Hypothalamus (tissue), 51 donors: ENCODE results near the gene GOLT1A.
"Not testable (repeated sequence)": the region's sequence is repeated elsewhere in the genome, so short reads cannot be mapped to it uniquely, and the experiment has no call there.

ENCODE experiments used
- DNase-seq, 51 donors: peaks; one replicate each; lab custom pipeline; 2025; lab: John Stamatoyannopoulos, UW

GOLT1A gene

DNA sequence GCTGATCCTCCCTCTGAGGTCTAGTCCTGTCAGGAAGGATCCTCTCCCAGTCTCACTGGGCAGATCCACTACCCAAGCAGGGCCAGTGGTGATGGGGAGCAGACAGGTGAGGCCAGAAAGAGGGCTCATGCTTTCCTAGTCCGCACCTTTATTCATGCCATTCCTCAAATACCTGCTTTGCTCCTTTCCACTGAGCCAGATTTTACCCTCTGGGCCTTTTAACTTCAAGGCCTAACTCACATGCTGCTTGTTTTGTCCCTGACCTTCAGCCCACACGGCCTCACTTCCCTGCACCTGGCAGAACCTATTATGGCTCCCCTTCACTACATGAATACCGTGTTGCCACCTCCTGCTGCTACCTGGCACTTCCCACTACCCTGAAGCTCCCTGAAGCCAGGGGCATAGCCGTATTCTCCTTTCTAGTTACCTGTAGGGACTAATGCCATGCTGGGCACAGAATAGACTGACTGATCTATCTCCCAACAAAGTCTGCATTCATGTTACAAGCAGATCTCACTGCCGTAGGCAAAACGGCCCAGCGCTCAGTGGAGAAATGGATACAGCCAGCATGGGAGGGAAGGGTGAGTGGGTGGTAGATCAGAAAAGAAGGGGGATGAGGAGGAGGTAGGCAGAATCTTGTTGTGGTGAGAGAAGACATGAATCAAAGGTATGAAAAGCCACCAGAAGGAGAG, 36.1 kb upstream of the GOLT1A start:
- peak in 1 of 51 donors; percentile 15 for DNase-seq

DNA sequence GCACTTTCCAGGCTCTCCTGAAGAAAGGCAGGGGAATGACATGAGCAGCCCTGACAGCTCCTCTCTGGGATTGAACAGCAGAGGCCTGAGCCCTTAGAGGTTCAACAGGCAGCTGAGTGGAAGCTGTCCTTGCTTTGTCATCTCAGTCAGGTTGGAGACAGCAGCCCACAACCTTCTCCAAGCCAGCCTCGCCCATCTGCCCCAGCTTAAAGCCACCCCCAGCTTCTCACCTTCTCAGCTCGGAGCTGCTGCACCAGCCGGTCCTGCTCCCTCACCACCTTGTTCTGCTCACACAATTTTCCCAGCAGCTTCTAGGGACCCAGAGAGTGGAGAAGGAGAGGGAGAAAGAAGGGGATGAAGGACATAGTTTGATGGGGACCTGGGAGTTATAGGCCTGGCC, 35.2 kb upstream of the GOLT1A start:
- no peak for DNase-seq

DNA sequence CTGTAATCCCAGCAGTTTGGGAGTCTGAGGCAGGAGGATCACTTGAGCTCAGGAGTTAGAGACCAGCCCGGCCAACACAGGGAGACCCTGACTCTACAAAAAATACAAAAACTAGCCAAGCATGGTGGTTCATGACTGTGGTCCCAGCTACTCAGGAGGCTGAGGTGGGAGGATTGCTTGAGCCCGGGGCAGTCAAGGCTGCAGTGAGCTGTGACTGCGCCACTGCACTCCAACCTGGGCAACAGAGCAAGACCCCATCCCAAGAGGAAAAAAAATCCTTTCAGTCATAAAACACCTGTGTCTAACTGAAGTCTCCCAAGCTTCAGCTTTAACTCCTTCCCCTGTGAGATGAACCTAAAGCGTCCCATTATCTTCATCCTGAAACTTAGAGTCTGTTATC, 33.1 kb upstream of the GOLT1A start:
- no peak for DNase-seq

DNA sequence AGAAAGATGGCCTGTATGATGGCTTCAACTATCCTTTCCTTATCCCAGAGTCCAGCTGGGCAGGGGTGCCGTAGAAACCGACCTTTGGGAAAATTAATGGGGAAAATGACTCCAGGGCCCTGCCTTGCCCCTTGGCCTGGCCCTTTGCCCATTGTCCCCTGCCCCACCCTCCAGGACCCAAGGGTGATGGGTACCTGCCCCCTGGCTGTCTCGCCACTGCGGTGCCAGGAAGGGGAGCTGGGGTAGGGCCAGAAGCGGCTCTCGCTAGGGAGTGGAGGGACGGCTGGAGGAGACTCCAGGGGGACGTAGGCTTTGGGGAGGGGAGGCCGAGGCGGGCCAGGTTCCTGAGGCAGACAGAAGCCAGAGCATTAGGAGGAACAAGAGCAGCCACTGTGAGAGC, 29.1 kb upstream of the GOLT1A start:
- DNase-seq: no peak

DNA sequence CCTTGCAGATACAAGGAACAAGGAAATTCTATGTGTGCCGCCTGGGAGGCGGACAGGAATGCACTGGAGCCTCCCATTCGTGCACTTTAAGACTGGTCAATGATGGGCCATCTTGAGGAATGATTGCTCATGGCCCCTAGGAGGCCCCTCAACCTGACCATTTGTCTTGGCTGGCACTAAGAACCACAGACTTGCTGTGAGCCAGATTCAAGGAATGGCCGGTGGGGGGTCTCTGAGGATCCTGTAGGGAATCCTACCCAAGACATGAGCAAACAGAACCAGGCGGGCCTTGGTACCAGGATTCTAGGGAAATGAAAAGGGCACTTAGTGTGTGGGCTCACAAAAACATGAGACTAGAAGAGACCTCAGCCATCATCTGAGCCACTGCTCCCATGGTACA, 28.1 kb upstream of the GOLT1A start:
- DNase-seq: no peak

DNA sequence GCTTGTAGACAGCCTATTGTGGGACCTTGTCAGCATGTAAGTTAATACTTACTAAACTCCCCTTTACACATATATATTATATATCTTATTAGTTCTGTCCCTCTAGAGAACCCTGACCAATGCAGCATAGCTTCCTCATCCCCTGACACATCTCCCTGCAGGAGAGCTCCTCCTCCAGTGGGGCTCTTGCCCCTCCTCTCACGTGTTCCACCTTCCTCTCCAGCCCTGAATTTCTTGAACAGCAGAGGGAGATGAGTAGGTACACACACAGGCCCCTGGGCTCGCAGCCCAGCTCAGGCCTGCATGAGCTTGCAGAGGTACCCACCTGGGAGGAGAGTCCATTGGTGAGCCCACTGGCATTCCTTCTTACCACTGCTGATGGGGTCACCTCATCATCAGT, 27.3 kb upstream of the GOLT1A start:
- DNase-seq: no peak

DNA sequence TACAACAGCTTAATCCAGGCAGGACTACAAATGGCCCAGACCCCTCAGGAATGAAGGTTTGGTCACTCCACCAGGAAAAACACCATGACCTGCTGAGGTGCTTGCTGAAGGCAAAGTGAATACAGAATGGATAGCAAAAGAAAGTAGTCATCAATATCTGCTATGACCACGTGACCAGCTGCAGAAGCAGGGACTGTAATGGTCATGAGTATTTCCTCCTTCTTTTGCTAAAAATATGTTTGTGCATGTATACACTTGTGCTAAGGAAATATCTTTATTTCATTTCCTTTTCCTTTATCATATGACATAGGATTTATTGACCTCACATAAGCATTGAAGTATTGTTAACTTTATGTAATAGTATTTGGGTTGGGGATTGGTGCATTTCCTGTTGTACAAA, 26.4 kb upstream of the GOLT1A start:
- no peak for DNase-seq

DNA sequence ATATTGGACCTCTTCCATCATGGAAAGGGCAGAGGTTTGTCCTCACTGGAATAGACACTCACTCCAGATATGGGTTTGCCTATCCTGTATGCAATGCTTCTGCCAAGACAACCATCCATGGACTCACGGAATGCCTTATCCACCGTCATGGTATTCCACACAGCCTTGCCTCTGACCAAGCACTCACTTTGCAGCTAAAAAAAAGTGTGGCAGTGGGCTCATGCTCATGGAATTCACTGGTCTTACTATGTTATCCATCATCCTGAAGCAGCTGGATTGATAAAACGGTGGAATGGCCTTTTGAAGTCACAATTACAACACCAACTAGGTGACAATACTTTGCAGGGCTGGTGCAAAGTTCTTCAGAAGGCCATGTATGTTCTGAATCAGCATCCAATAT, 25.6 kb upstream of the GOLT1A start:
- not testable (repeated sequence) for DNase-seq

DNA sequence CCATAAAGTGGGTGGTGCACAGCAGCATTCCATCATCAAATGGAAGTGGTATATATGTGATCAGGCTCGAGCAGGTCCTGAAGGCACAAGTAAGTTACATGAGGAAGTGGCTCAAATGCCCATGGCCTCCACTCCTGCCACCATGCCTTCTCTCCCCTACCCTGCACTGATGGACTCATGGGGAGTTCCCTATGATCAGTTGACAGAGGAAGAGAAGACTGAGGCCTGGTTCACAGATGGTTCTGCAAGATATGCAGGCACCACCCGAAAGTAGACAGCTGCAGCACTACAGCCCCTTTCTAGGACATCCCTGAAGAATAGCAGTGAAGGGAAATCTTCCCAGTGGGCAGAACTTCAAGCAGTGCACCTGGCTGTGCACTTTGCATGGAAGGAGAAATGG, 24.7 kb upstream of the GOLT1A start:
- not testable (repeated sequence) for DNase-seq

DNA sequence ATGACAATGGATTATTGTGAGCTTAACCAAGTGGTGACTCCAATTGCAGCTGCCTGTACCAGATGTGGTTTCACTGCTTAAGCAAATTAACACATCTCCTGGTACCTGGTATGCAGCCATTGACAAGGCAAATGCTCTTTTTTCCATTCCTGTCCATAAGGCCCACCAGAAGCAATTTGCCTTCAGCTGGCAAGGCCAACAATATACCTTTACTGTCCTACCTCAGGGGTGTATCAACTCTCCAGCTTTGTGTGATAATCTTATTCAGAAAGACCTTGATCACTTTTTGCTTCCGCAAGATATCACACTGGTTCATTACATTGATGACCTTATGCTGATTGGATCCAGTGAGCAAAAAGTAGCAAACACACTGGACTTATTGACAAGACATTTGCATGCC, 23.7 kb upstream of the GOLT1A start:
- DNase-seq: not testable (repeated sequence)

DNA sequence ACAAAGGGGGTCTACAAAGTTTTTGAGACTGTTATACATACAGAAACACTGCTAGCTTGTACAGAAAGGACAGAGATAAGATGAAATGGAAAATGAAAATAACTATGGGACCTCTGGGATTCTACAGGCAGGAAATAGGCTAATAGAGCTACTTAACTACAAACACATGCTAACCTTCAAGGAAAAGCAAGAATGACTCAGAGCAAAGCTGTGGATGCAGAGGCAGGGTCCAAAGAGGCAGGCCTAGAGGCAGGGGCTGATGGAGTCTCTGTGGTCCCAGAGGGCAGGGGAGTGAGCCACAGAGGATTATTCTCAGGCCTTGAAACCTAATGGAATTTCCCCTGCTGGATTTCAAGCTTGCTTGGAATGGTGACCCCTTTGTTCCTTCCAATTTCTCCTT, 18.7 kb upstream of the GOLT1A start:
- no peak for DNase-seq

DNA sequence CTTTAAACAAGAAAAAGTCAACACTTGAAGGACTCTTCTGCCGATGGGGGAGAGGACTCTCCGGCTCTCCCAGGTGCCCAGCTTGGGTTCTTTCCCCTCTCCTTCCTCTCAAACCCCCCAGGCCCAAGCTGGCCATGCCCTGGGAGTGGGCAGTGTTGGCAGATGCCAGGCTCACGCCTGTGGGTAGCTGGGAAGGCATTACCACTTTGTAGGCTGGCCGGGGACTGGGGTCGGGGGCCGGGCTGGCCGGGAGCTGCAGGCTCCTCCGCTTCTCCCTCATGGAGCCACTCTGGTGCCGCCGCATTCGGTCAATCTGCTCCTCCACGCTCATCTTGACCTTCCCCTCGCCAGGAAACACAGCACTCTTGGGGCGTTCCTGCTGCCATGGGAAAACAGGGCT, 16.4 kb upstream of the GOLT1A start:
- DNase-seq: no peak

DNA sequence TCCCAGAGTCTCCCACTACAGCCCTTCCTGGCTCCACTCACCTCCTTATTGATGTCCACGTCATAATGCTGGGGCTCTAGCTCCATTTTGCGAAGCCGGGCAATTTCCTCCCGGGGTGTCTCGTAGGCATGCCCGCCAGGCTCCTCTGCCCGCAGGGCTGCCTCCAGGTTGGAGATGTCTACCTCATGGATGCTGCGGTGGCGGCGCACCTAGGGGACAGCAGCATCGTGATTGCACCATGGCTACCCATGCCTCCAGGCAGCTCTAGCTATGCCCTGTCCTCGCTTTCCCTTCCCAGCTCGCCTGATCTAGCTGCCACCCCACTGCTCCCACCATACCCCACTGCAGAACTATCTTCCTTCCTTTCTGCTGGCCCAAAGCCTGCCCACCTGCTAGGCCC, 15.1 kb upstream of the GOLT1A start:
- no peak for DNase-seq

DNA sequence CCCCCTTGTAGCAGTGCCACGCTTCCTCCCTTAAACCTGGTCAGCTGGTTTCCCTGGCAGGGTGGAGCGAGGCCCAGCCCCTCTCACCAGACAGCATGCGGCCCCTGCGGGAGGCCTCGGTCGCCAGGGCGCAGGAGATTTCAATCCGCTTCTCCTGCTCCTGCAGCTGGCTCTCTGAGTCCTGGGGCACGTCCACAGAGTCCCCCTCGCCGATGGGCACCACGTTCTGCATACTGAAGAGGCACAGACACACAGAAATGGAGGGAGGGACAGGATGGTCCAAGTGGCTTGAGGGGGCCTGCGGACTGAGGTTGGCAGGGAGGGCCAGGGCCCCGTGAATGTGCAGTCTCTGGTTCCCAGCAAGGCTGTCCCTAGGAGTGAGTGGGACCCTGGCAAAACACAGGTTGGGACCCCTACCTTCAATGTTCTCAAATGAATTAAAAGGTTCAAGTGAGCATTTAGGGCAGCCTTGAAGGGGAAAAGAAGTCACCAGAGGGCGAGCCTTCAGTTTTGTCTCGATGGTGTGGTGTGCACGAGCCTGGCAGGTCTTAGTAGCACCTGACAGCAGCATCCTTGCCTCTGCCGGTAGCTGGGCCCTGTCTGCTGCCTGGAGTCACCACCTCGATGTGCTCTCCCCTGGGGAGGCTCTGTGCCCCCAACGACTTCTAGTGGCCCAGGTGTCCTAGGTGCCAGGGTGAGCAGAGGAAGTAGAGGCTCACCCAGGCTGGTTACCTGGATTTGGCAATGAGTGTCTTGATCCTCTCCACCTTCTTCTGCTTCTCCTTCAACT, 14.4 kb upstream of the GOLT1A start:
- DNase-seq: no peak

DNA sequence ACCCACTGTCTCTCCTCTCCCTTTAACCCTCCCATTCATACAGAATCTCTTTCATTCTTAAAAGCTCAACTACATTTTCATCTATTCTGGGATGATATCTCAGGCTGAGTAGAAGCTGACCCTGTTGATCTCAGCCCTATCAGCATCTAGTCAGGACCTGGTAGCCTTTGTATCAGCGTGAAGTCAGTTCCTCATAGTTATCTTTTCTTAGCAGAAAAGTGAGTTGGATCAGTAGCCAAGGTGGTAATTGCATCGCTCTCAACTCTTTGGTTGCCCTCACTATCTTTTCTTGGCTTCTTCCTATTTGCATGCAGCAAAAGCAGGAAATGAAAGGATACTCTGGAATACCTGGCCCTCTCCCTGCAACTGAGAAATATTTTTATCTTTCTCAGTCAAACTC, 13.6 kb upstream of the GOLT1A start:
- DNase-seq: no peak

DNA sequence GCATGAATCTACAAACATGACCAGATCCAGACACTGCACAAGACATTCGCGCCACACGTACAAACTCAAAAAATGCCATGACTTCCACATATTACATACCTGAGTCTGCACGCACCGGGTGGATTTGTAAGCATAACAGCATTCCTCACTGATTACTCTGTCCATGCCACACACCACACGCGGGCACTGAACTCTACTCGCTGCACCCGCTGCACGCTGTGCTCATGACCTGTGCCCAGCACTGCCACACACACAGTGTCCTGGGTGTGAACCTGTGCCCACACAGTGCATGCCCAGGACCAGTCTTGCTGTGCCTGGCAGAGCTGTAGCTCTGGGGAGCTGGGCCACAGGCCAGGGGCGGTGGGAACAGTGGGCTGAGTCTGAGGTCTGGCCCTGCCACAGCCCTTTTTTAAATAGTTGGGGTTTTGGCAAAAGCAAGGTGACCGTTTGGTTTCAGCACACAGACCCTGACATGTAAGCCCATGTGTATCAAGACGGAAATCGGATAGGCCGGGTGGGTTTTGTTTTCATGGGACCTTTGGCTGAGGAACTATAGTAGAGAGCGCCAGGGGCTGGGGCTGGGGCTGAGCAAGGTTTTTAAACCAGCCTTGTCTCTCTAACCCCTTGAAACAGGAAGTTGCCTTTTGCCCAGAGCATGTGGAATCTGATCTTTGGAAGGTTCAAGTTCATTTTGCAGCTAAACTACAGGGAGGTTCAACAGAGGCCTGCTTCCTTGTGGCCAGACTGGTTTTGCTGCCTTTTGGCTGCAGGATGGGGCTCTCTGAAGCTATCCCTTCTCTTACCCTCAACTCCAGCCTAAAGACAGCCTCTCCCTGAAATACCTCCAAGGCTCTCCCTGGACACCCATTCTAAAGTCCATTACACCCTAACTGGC, 12.3 kb upstream of the GOLT1A start:
- DNase-seq: peak in 1 of 51 donors; percentile 36

DNA sequence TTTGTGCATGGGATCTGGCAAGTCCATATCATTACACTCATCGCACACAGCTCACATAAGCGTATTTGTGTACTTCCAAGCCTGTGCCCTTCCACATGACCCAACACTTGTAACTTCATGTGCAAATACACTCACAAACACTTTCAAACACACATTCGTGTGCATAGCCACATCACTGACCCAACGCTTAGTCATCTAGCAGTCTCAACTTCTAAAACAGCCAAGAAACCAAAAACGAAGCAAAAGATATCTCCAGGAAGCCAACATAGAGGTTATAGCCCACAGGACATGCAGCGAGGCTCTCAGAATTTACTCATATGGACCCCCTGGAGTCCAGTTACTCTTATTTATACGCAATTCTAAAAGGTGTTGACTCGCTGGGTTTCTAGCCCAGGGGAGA, 10.9 kb upstream of the GOLT1A start:
- no peak for DNase-seq

DNA sequence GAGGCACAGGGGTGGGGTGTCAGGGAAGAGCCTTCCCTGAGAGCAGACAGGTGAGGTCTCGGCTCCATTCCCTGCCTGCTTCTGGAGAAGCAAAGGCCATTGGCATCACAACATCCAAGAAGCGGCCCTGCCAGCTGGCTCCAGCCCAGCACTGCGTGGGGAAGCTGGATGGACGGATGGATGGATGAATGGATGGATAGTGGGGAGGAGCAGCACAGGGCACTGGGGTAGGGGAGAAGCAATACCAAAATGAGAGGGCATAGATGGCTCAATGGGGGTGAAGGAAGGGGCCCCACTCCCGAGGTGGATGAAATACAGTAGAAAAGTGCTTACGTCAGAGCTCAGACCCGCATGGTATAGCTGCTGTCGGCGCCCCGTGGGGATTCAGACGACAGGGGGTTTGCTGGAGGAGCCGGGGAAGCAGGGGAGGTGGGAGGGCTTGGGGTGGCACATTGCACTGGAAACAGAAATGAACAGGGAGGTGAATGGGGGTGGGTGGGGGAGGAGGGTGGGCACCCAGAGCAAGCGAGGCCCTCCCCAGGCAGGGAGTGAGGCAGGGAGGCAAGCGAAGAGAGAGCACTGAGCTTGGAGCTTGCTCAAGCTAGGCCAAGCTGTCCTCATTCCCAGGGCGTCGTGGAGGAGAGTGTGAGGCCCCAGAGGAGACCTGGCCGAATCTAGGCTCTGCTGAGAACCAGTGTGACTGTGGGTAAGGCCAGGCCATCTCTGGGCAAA, 9.5 kb upstream of the GOLT1A start:
- DNase-seq: peak in 1 of 51 donors; percentile 7

DNA sequence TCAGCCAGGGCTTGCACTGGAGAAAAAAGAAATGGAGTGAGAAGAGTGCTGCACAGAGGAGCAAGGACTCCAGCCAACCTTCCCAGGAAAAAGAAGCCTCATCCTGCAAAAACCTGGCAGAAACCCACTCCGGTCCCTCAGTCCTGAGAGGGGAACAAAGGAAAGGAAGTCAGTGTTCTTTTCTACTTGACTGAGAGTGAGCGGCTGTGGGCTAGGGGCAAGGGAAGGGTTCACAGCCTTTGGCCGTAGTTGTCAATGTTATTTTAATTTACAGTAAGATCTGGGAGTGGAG, 8.9 kb upstream of the GOLT1A start:
- DNase-seq: no peak

DNA sequence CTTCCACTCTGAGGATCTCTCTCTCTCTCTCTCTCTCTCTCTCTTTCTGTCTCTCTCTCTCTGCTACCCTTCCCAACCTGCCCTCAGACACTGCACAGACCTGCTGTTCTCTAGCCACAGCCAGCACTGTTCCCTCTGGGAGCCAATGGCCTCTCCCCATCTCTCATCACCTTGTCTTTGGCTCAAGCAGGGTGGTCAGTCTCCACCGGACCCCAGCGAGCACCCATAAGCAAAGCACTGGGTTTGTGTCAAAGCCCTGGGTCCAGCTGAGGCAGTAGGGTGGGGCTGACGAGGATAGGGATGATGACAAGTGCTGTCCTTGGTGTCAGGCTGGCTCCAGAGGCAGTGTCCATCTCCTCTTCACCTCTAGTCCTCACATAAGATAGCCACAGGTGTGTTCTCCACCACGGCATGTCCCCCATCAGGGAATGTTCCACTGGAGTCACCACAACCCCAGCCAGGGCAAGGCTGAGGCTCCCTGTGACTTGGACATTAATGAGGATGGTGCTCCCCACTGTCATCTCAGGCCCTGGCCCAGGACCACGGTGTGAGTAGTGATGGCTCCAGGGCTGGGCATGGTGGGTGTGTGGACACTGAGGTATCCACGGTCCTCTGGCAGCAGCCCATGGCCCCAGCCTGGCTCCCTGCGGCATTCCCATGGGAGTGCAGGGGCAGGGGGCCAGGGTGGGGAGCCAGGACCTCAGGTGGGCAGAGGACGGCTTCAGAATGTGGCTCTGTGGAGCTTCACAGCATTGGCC, 8.4 kb upstream of the GOLT1A start:
- no peak for DNase-seq
